IPS-20b (cell line): ENCODE measurements around the gene MINAR2.

Experiments
- H3K27ac ChIP-seq: one replicate; pipeline ENCODE4 v1.5.1; 2013; ENCODE audit warnings: low read length
- H3K27me3 ChIP-seq: 2 replicates; pipeline ENCODE4 v1.6.1; 2013; ENCODE audit warnings: mild to moderate bottlenecking, low read length, inconsistent platforms; ENCODE audit not compliant: insufficient read depth
- H3K36me3 ChIP-seq: 2 replicates; pipeline ENCODE4 v1.6.1; 2013; ENCODE audit warnings: low read depth, mild to moderate bottlenecking, inconsistent platforms, low read length, moderate library complexity; ENCODE audit not compliant: insufficient read depth
- H3K4me1 ChIP-seq: 2 replicates; pipeline ENCODE4 v1.6.1; 2013; ENCODE audit warnings: mild to moderate bottlenecking, control low read depth, inconsistent platforms, low read length, moderate library complexity; ENCODE audit not compliant: insufficient read depth
- H3K4me3 ChIP-seq: 2 replicates; pipeline ENCODE4 v1.5.1; 2013; ENCODE audit warnings: mild to moderate bottlenecking, low read length, inconsistent platforms
- H3K9ac ChIP-seq: 2 replicates; pipeline ENCODE4 v1.6.1; 2013; ENCODE audit warnings: low read depth, mild to moderate bottlenecking, inconsistent platforms, low read length, moderate library complexity
- H3K9me3 ChIP-seq: 2 replicates; pipeline ENCODE4 v1.6.1; 2013; ENCODE audit warnings: mild to moderate bottlenecking, low read depth, low read length, inconsistent platforms; ENCODE audit not compliant: insufficient read depth

Gene MINAR2

DNA sequence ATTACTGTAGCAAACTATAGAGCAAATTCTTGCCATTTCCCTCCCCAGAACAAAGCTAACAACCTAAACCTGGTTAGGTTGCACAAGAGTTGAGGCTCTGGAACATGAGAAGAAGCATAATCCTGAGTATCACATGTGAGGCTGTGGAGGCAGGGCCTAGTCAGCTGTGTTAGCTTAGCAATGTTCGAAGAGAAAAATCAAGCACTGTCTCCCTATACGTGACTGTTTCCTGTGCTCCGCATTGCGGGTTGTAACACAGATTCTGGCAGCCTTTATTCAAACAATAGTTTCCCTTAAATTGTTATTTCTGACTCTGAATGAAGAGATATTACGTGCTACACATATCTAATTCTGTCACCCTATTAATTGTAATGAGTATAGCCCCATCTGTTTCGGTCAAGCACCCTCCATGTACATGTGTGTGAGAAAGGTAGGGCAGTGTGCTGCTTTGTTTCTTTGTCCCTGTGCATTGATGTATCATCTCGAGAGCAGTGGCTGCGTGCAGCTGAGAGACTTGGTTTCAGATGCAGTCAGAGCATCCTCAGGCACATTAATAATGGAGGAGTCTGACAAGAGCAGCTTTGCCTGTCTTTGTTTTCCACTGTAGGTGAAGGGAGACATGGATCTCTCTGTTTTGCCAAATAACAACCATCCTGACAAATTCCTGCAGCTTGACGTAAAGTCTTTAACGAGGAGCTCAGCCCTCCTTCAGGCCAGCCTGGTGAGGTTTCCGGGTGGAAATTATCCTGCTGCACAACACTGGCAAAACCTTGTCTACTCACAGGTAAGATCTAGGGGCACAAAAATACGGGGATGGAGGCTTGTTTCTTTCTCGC is at the start of gene MINAR2:
TSS of gene MINAR2 (plus strand) at position 523 of the 836 bp plus-strand sequence. CDS start at position 620, 97 bp downstream.
- Histone ChIP-seq H3K4me3 (no peak within 1 kb of the TSS), H3K4me1 (peaks cover 3% of the 10 kb centered on the region; the same call in 1 of the 2 replicates), H3K9me3 (no peaks in the 10 kb centered on the region), H3K9ac (no peak within 1 kb of the TSS), H3K27me3 (no peaks in the 10 kb centered on the region), H3K36me3 (no peaks in the 10 kb centered on the region), H3K27ac (no peak within 1 kb of the TSS)

GRCh38 chr5:129698661-129699060 is 49.2 kb upstream of the MINAR2 start:
- Histone ChIP-seq H3K4me1 (no peaks in the 10 kb centered on the region), H3K36me3 (peaks cover 41% of the 10 kb centered on the region), H3K27ac (no peak overlapping the region), H3K27me3 (no peaks in the 10 kb centered on the region), H3K9me3 (no peaks in the 10 kb centered on the region), H3K9ac (no peak overlapping the region), H3K4me3 (no peak overlapping the region)

DNA sequence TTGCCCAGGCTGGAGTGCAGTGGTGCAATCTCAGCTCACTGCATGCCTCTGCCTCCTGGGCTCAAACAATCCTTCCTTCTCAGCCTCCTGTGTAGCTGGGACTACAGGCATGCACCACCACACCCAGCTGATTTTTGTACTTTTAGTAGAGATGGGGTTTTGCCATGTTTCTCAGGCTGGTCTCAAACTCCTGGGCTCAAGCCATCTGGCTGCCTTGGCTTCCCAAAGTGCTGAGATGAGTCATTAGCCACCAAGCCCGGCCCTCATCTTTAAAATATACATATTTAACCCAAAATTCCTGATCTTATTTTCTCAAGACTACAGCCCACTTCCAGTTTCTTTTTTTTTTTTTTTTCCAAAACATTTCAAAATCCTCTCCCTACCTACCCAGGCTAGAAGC is 31.7 kb upstream of the MINAR2 start:
- no peaks in the 10 kb centered on the region for H3K4me1 ChIP-seq
- peaks cover 7% of the 10 kb centered on the region for H3K36me3 ChIP-seq
- H3K27ac ChIP-seq = no peak overlapping the region
- H3K9ac ChIP-seq = no peak overlapping the region
- H3K9me3 ChIP-seq = no peaks in the 10 kb centered on the region
- H3K4me3 ChIP-seq = no peak overlapping the region
- H3K27me3 ChIP-seq = no peaks in the 10 kb centered on the region

- H3K4me3 ChIP-seq = no peak overlapping the region
- H3K27ac ChIP-seq = peak overlapping the region; percentile 2
- H3K9me3 ChIP-seq = no peaks in the 10 kb centered on the region
- peaks cover 7% of the 10 kb centered on the region for H3K36me3 ChIP-seq
- H3K27me3 ChIP-seq = no peaks in the 10 kb centered on the region
- no peak overlapping the region for H3K9ac ChIP-seq
- no peaks in the 10 kb centered on the region for H3K4me1 ChIP-seq
These were observed 31.2 kb upstream of the MINAR2 start for GRCh38 chr5:129716651-129717050.

DNA sequence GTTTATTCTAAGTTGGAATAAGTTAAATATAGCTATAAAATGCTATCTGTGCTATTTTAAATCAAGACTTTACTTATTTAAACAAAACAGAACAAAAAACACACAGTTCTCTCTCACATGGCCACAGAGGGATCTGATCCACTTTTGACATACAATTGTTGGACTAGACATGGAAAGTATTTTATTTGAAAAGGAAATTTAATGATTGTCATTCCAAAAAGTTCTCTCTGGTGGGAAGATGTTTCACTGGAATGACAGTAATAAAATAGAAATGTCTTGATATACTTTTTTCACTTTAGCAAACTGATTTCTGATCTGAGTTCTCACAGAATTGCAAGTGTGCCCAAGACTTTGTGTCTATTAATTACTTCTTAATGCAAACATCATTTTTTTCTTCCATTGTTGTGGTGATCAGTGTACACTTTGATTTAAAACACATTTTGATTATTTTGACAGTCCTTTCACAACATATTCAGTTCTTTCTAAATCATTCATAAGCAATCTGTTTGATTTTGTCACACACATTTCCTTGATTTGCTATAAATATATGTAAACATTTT is 30.1 kb upstream of the MINAR2 start:
- H3K27ac ChIP-seq = no peak overlapping the region
- peaks cover 2% of the 10 kb centered on the region for H3K4me1 ChIP-seq
- no peaks in the 10 kb centered on the region for H3K9me3 ChIP-seq
- H3K4me3 ChIP-seq = no peak overlapping the region
- no peaks in the 10 kb centered on the region for H3K27me3 ChIP-seq
- H3K36me3 ChIP-seq = peaks cover 3% of the 10 kb centered on the region; the same call in 1 of the 2 replicates
- H3K9ac ChIP-seq = no peak overlapping the region

DNA sequence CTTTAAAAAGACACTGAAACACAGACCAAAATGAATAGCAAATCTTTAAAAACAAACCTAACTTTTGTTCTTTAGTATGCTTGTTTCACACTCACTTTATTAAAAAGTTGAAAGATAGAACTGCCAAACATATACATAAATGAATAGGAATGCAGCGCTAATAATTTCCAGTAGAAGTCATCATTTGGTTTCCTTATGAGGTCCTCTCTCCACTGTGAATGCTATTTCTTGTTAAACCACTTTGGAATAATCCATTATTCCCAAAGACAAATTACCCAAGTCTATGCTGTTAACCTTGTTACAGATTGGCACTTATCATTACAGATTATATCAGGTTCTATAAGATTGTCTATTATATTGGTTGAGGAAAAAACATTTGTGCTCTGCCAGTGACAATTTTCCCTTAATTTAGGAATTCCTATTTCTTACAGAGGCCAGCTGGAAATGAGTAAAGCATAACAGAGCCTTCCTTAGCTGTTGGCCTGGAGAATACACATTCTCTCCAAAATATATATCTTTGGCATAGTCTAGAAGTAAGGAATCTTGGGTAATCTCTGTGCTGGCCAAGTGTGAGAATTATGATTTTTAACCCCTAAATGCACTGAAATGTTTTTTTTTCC is 29.3 kb upstream of the MINAR2 start:
- H3K27ac ChIP-seq = no peak overlapping the region
- no peak overlapping the region for H3K9ac ChIP-seq
- H3K27me3 ChIP-seq = no peaks in the 10 kb centered on the region

DNA sequence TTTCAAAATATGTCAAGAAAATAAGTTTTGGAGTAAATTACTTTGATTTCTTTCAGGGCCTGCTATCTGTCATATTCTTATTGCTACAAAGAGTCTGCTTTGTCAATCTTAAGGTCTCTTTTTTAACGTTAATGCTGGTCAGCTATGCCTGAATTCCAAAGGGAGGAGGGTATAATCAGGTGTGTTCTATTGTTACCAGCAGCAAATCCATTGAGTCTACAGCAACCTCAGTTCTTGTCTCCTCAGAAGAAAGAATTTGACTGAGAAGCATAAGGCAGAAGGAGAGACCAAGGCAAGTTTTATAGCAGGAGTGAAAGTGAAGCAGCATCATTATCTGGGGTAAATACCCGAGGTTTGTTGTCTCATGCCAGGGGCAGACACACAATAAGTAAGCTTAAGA is 23.7 kb upstream of the MINAR2 start:
- Histone ChIP-seq H3K4me3 (peak overlapping the region; percentile 38; the same call in 1 of the 2 replicates), H3K27me3 (no peaks in the 10 kb centered on the region), H3K9ac (peak overlapping the region; percentile 37; the same call in 1 of the 2 replicates), H3K4me1 (peaks cover 37% of the 10 kb centered on the region), H3K9me3 (no peaks in the 10 kb centered on the region), H3K36me3 (peaks cover 3% of the 10 kb centered on the region; the same call in 1 of the 2 replicates), H3K27ac (peak overlapping the region; percentile 64)

More for the DNA sequence above, 29.3 kb upstream of the MINAR2 start:
- H3K36me3 ChIP-seq = peaks cover 3% of the 10 kb centered on the region; the same call in 1 of the 2 replicates
- no peaks in the 10 kb centered on the region for H3K9me3 ChIP-seq
- H3K4me3 ChIP-seq = no peak overlapping the region
- peaks cover 9% of the 10 kb centered on the region for H3K4me1 ChIP-seq

- Histone ChIP-seq H3K9me3 (no peaks in the 10 kb centered on the region), H3K9ac (peak overlapping the region; percentile 43; the same call in 1 of the 2 replicates), H3K27ac (peak overlapping the region; percentile 76), H3K4me1 (peaks cover 37% of the 10 kb centered on the region), H3K4me3 (peak overlapping the region; percentile 38; the same call in 1 of the 2 replicates), H3K36me3 (no peaks in the 10 kb centered on the region), H3K27me3 (no peaks in the 10 kb centered on the region)
These were observed 23.2 kb upstream of the MINAR2 start for GRCh38 chr5:129724647-129725046.

DNA sequence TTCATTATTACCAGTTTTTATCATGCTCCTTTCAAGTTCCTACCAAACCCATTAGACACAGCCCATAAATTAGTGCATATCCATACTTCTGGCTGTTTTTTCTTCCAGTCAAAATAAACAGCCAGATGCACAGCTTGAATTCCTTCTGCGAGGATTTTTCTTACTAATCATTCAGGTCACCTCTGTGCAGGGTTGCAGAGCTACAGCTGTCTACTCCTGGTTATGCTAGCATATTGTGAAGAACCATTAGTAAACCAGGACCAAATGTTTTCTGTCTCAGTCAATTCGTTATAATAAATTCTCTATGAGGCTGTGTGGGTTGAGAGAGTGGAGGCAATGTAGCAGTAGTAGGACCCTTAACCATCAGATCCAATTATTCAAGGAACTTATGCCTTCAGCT is 8.1 kb upstream of the MINAR2 start:
- peaks cover 9% of the 10 kb centered on the region; the same call in 1 of the 2 replicates for H3K36me3 ChIP-seq
- peaks cover 5% of the 10 kb centered on the region; the same call in 1 of the 2 replicates for H3K4me1 ChIP-seq
- H3K27ac ChIP-seq = no peak overlapping the region
- H3K9ac ChIP-seq = no peak overlapping the region
- no peak overlapping the region for H3K4me3 ChIP-seq
- no peaks in the 10 kb centered on the region for H3K27me3 ChIP-seq
- H3K9me3 ChIP-seq = no peaks in the 10 kb centered on the region

- no peaks in the 10 kb centered on the region for H3K27me3 ChIP-seq
- no peak overlapping the region for H3K4me3 ChIP-seq
- H3K9ac ChIP-seq = no peak overlapping the region
- H3K9me3 ChIP-seq = no peaks in the 10 kb centered on the region
- H3K36me3 ChIP-seq = peaks cover 5% of the 10 kb centered on the region; the same call in 1 of the 2 replicates
- H3K4me1 ChIP-seq = peaks cover 5% of the 10 kb centered on the region; the same call in 1 of the 2 replicates
- H3K27ac ChIP-seq = no peak overlapping the region
These were observed 4.2 kb upstream of the MINAR2 start for GRCh38 chr5:129743541-129744187.

GRCh38 chr5:129745997-129746396 is 1.9 kb upstream of the MINAR2 start:
- H3K27me3 ChIP-seq = no peaks in the 10 kb centered on the region
- H3K27ac ChIP-seq = no peak overlapping the region
- H3K9ac ChIP-seq = no peak overlapping the region
- H3K4me3 ChIP-seq = no peak overlapping the region
- peaks cover 5% of the 10 kb centered on the region; the same call in 1 of the 2 replicates for H3K4me1 ChIP-seq
- no peaks in the 10 kb centered on the region for H3K36me3 ChIP-seq
- H3K9me3 ChIP-seq = no peaks in the 10 kb centered on the region
